HT1080 (cell line): ENCODE measurements around the gene ANKRD31. TPM values are rescaled to one million over a fixed set of nuclear protein-coding genes. Genes with fewer than 3 reads are reported as not detected.
A peak's percentile ranks its signal among the peaks of the same experiment; 100 is the strongest.
"Not testable (repeated sequence)": the region's sequence is repeated elsewhere in the genome, so short reads cannot be mapped to it uniquely, and the experiment has no call there.

Experiments used
- DNase-seq: peaks from one replicate; pipeline ENCODE4 v3.0.0-alpha.2; 2015; ENCODE audit warnings: low read depth
- polyA plus RNA-seq, 2 experiments: library from polyadenylated mRNA; depleted of rRNA; stranded (reverse); fragments of >200 nt; gene quantifications; 2 replicates each; pipeline ENCODE4 v1.2.3, GENCODE V29; 2015
- total RNA-seq: library from RNA; depleted of rRNA; stranded (reverse); fragments of >200 nt; shearing (Covaris generic); gene quantifications from 2 replicates; pipeline ENCODE4 v1.2.3, GENCODE V29; 2014; rRNA removed

The ANKRD31 gene
- total RNA-seq = 0.08 and 0.13 TPM in 2 replicates
- 0.12 and 0.13 TPM in 2 replicates for polyA plus RNA-seq (2015; cell fraction: cytosol; rRNA removed)
- 0.24 and 0.25 TPM in 2 replicates for polyA plus RNA-seq (2015; cell fraction: nucleus; rRNA removed)

GRCh38 chr5:75236322-75237316 lies at the start of gene ANKRD31:
TSS of gene ANKRD31 (minus strand) at chr5:75236878. CDS start at chr5:75236686, 192 bp downstream.
- DNase-seq = peak; percentile 74

GRCh38 chr5:75286211-75286773 lies 49.6 kb upstream of the ANKRD31 start:
- DNase-seq = no peak

- DNase-seq = no peak
Measured at GRCh38 chr5:75282581-75282980, 45.9 kb upstream of the ANKRD31 start.

- DNase-seq = peak; percentile 79
Measured at GRCh38 chr5:75281716-75282465, 45.2 kb upstream of the ANKRD31 start.

- DNase-seq = no peak
Measured at GRCh38 chr5:75279321-75279720, 42.6 kb upstream of the ANKRD31 start.

GRCh38 chr5:75277463-75277862 lies 40.8 kb upstream of the ANKRD31 start:
- no peak for DNase-seq

GRCh38 chr5:75275756-75276155 lies 39.1 kb upstream of the ANKRD31 start:
- no peak for DNase-seq

- no peak for DNase-seq
Measured at GRCh38 chr5:75275147-75275546, 38.5 kb upstream of the ANKRD31 start.

GRCh38 chr5:75274486-75274885 lies 37.8 kb upstream of the ANKRD31 start:
- DNase-seq = no peak

GRCh38 chr5:75270605-75271004 lies 33.9 kb upstream of the ANKRD31 start:
- not testable (repeated sequence) for DNase-seq

GRCh38 chr5:75265731-75266130 lies 29.1 kb upstream of the ANKRD31 start:
- peak; percentile 22 for DNase-seq

- DNase-seq = no peak
Measured at GRCh38 chr5:75262271-75262670, 25.6 kb upstream of the ANKRD31 start.

- no peak for DNase-seq
Measured at GRCh38 chr5:75260708-75261107, 24.0 kb upstream of the ANKRD31 start.

- DNase-seq = not testable (repeated sequence)
Measured at GRCh38 chr5:75250452-75250851, 13.8 kb upstream of the ANKRD31 start.

GRCh38 chr5:75245023-75245422 lies 8.3 kb upstream of the ANKRD31 start:
- DNase-seq = no peak

GRCh38 chr5:75243510-75243909 lies 6.8 kb upstream of the ANKRD31 start:
- no peak for DNase-seq

GRCh38 chr5:75243100-75243499 lies 6.4 kb upstream of the ANKRD31 start:
- DNase-seq = no peak

GRCh38 chr5:75242067-75242466 lies 5.4 kb upstream of the ANKRD31 start:
- no peak for DNase-seq

GRCh38 chr5:75239681-75240080 lies 3.0 kb upstream of the ANKRD31 start:
- no peak for DNase-seq

- DNase-seq = no peak
Measured at GRCh38 chr5:75235711-75236110, 967 bp downstream of the ANKRD31 start.

- peak; percentile 4 for DNase-seq
Measured at GRCh38 chr5:75234251-75234650, 2.4 kb downstream of the ANKRD31 start.

GRCh38 chr5:75226916-75227315 lies 9.8 kb downstream of the ANKRD31 start:
- DNase-seq = no peak
